ELR (cell line): Measurements from ENCODE around the gene RNF149.
"Not testable (repeated sequence)": the region's sequence is repeated elsewhere in the genome, so short reads cannot be mapped to it uniquely, and the experiment has no call there.

Source experiments
- DNase-seq: peaks from one replicate; pipeline ENCODE4 v3.0.0-alpha.2; 2015; ENCODE audit warnings: low read depth

RNF149 gene

GRCh38 chr2:101330253-101330933 lies 21.9 kb upstream of the RNF149 start:
- peak; percentile 44 for DNase-seq

GRCh38 chr2:101329026-101329425 lies 20.5 kb upstream of the RNF149 start:
- DNase-seq = no peak

GRCh38 chr2:101328474-101329007 lies 20.0 kb upstream of the RNF149 start:
- peak; percentile 90 for DNase-seq

GRCh38 chr2:101327863-101328394 lies 19.4 kb upstream of the RNF149 start:
- no peak for DNase-seq

- no peak for DNase-seq
These were observed 16.9 kb upstream of the RNF149 start for GRCh38 chr2:101325425-101325824.

GRCh38 chr2:101316568-101316967 lies 8.1 kb upstream of the RNF149 start:
- DNase-seq = not testable (repeated sequence)

GRCh38 chr2:101311696-101312017 lies 3.2 kb upstream of the RNF149 start:
- DNase-seq = no peak

- DNase-seq = peak; percentile 46
These were observed 2.6 kb upstream of the RNF149 start for GRCh38 chr2:101310834-101311695.

- no peak for DNase-seq
These were observed 1.8 kb upstream of the RNF149 start for GRCh38 chr2:101310090-101310833.

- peak; percentile 47 for DNase-seq
These were observed 510 bp downstream of the RNF149 start for GRCh38 chr2:101307950-101308431.

GRCh38 chr2:101307503-101307902 lies 998 bp downstream of the RNF149 start:
- peak; percentile 59 for DNase-seq

- no peak for DNase-seq
These were observed 2.1 kb downstream of the RNF149 start for GRCh38 chr2:101306410-101306809.

- peak; percentile 80 for DNase-seq
These were observed 2.9 kb downstream of the RNF149 start for GRCh38 chr2:101305492-101306078.

- peak; percentile 17 for DNase-seq
These were observed 3.5 kb downstream of the RNF149 start for GRCh38 chr2:101305035-101305434.

- DNase-seq = no peak
These were observed 4.8 kb downstream of the RNF149 start for GRCh38 chr2:101303688-101304087.

GRCh38 chr2:101302016-101302415 lies 6.5 kb downstream of the RNF149 start:
- no peak for DNase-seq

- no peak for DNase-seq
These were observed 7.7 kb downstream of the RNF149 start for GRCh38 chr2:101300836-101301235.

GRCh38 chr2:101300164-101300563 lies 8.3 kb downstream of the RNF149 start:
- DNase-seq = no peak

- no peak for DNase-seq
These were observed 8.9 kb downstream of the RNF149 start for GRCh38 chr2:101299604-101300003.

- DNase-seq = no peak
These were observed 11.1 kb downstream of the RNF149 start for GRCh38 chr2:101297383-101297782.

GRCh38 chr2:101296371-101296770 lies 12.1 kb downstream of the RNF149 start:
- DNase-seq = peak; percentile 56

GRCh38 chr2:101295895-101296294 lies 12.6 kb downstream of the RNF149 start:
- DNase-seq = peak; percentile 78
